Ishikawa (cell line): ENCODE measurements around the gene FEM1B.

ENCODE experiments used
- CEBPB ChIP-seq: IDR thresholded peaks from 2 replicates; pipeline ENCODE4 v1.6.1; 2012
- CREB1 ChIP-seq: IDR thresholded peaks from 2 replicates; pipeline ENCODE4 v1.6.1; 2012; ENCODE audit warnings: low read depth
- EGR1 ChIP-seq: IDR thresholded peaks from 2 replicates; pipeline ENCODE4 v1.6.1; 2012
- EP300 ChIP-seq: IDR thresholded peaks from 2 replicates; pipeline ENCODE4 v1.6.1; 2012; ENCODE audit warnings: borderline replicate concordance
- FOXM1 ChIP-seq: IDR thresholded peaks from 2 replicates; pipeline ENCODE4 v1.6.1; 2012; ENCODE audit warnings: low read depth, borderline replicate concordance
- NFIC ChIP-seq: IDR thresholded peaks from 2 replicates; pipeline ENCODE4 v1.6.1; 2012
- RAD21 ChIP-seq: IDR thresholded peaks from 2 replicates; pipeline ENCODE4 v1.6.1; 2012; ENCODE audit warnings: low read depth
- TAF1 ChIP-seq: IDR thresholded peaks from 2 replicates; pipeline ENCODE4 v1.6.1; 2012; ENCODE audit warnings: low read depth, mild to moderate bottlenecking
- TCF12 ChIP-seq: IDR thresholded peaks from 2 replicates; pipeline ENCODE4 v1.6.1; 2012; ENCODE audit warnings: low read depth
- TEAD4 ChIP-seq: IDR thresholded peaks from 2 replicates; pipeline ENCODE4 v1.6.1; 2012
- YY1 ChIP-seq: IDR thresholded peaks from 2 replicates; pipeline ENCODE4 v1.6.1; 2012; ENCODE audit warnings: low read depth
- ZBTB7A ChIP-seq: IDR thresholded peaks from 2 replicates; pipeline ENCODE4 v1.6.1; 2012; ENCODE audit warnings: low read depth
- TF ChIP-seq, protein P1 (sequence below): IDR thresholded peaks from 2 replicates; pipeline ENCODE4 v1.6.1; 2012; ENCODE audit warnings: low read depth, mild to moderate bottlenecking
- TF ChIP-seq, protein P2 (sequence below): IDR thresholded peaks from 2 replicates; pipeline ENCODE4 v1.6.1; 2012
- TF ChIP-seq, protein P3 (sequence below): IDR thresholded peaks from 2 replicates; pipeline ENCODE4 v1.6.1; 2012

Gene FEM1B

DNA sequence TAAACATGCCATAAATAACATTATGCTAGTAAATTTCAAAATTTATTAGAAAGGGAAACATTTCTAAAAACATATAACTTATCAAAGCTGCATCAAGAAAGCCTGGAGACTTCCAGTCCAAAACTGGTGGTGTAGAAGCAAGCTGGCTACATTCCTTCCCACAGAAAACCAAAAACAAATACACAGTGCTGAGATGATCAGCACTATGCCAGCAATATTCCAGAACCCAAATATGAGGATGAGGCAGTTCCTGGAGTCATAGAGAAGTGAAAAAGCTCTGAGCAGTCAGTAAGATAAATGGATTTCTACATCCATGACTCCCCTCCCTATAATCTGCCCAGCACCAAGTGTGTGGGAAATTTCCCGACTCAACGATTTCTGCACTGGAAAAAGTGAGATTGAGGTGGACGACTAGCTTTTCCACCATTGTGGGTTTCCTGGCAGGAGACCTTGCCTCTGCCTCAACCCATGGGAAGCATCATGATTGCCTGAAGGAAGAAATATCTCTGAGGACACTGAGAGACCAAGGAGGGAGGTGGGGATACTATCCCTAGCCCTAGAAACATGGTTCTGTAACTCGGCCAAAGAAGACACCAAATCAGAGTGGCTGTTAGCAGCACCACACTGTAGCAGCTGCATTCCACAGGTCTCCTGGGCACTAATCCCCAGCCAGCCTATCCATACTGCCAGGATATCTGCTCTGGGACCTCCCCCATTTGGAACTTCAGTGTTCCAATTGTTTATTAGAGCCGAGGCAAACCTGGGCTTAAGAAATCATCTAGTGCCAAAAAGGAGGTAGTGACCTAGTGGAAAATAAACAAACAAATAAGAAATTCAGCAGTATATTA is 36.2 kb upstream of the FEM1B start:
- TF ChIP-seq, protein P1, sequence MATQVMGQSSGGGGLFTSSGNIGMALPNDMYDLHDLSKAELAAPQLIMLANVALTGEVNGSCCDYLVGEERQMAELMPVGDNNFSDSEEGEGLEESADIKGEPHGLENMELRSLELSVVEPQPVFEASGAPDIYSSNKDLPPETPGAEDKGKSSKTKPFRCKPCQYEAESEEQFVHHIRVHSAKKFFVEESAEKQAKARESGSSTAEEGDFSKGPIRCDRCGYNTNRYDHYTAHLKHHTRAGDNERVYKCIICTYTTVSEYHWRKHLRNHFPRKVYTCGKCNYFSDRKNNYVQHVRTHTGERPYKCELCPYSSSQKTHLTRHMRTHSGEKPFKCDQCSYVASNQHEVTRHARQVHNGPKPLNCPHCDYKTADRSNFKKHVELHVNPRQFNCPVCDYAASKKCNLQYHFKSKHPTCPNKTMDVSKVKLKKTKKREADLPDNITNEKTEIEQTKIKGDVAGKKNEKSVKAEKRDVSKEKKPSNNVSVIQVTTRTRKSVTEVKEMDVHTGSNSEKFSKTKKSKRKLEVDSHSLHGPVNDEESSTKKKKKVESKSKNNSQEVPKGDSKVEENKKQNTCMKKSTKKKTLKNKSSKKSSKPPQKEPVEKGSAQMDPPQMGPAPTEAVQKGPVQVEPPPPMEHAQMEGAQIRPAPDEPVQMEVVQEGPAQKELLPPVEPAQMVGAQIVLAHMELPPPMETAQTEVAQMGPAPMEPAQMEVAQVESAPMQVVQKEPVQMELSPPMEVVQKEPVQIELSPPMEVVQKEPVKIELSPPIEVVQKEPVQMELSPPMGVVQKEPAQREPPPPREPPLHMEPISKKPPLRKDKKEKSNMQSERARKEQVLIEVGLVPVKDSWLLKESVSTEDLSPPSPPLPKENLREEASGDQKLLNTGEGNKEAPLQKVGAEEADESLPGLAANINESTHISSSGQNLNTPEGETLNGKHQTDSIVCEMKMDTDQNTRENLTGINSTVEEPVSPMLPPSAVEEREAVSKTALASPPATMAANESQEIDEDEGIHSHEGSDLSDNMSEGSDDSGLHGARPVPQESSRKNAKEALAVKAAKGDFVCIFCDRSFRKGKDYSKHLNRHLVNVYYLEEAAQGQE = no peak
- no peak for TF ChIP-seq FOXM1
- no peak for TF ChIP-seq RAD21
- TF ChIP-seq TCF12 = no peak

DNA sequence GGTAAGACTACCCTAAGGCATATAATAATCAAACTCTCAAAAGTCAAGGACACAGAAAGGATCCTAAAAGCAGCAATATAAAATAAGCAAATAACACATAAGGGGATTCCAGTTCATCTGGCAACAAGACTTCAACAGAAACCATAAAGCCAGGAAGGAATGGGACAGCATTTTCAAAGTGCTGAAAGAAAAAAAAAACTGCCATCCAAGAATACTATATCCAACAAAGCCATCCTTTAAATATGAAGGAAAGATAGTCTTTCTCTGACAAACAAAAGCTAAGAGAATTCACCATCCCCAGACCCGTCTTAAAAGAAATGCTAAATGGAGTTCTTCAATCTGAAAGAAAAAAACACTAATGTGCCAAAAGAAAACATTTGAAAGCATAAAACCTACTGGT is 33.3 kb upstream of the FEM1B start:
- TF ChIP-seq TAF1 (no peak), TCF12 (no peak), NFIC (no peak), TEAD4 (no peak), FOXM1 (no peak), RAD21 (no peak)
- TF ChIP-seq, protein P2, sequence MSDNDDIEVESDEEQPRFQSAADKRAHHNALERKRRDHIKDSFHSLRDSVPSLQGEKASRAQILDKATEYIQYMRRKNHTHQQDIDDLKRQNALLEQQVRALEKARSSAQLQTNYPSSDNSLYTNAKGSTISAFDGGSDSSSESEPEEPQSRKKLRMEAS = no peak
- TF ChIP-seq, protein P1 = no peak

DNA sequence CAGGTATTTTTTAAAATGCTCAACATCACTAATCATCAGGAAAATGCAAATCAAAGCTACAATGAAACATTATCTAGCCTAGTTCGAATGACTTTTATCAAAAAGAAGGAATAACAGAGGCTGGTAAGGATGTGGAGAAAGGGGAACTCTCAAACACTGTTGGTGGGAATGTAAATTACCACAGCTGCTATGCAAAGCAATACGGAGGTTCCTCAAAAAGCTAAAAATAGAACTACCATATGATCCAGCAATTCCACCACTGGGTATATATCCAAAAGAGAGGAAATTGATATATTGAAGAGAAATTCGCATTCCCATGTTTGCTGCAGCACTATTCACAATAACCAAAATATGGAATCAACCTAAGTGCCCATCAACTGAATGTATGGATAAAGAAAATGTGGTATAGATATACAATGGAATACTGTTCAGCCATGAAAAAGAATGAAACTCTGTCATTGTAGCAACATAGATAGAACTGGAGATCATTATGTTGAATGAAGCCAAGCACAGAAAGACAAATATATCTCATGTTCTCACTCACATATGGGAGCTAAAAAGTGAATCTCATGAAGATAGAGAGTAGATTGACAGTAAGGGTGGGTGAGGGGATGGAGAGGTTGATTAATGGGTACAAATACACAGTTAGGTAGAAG is 28.4 kb upstream of the FEM1B start:
- TF ChIP-seq CREB1 (no peak), YY1 (no peak), CEBPB (no peak), ZBTB7A (no peak), TAF1 (no peak), TCF12 (no peak), RAD21 (no peak), FOXM1 (no peak), NFIC (no peak), EP300 (no peak), TEAD4 (no peak), EGR1 (no peak)
- TF ChIP-seq, protein P2 = no peak
- TF ChIP-seq, protein P3, sequence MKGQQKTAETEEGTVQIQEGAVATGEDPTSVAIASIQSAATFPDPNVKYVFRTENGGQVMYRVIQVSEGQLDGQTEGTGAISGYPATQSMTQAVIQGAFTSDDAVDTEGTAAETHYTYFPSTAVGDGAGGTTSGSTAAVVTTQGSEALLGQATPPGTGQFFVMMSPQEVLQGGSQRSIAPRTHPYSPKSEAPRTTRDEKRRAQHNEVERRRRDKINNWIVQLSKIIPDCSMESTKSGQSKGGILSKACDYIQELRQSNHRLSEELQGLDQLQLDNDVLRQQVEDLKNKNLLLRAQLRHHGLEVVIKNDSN = no peak
- TF ChIP-seq, protein P1 = no peak

DNA sequence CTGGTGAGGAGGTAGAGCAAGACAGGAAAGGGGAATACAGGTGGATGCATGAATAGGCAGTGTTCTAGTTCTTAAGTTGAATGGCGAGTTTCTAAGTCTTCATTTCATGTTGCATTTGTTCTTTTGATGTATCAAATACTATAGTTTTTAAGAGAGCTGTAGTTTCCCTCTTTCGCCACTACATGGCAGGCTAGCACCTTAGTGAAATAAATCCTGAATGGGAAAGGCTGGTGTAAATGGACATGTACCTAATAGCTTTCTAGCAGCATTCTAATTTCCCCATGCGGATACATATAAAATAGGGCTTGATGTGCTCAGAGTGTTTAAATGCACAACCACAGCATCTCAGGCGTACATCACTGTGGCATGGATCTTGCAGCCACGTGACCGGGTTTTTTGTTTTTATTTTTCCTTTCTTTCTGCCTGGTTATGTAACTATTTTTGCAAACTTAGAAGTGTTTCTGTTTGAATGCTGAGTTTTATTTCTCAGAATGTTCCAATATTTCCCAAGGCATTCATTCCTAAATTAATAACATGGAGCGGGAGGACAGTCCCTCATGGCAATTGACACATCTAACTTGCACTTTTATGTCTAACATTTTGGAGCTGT is 24.5 kb upstream of the FEM1B start:
- peak; percentile 84 for TF ChIP-seq RAD21
- TF ChIP-seq CREB1 = no peak
- TF ChIP-seq, protein P1 = no peak
- TF ChIP-seq FOXM1 = no peak
- no peak for TF ChIP-seq YY1
- TF ChIP-seq NFIC = no peak
- no peak for TF ChIP-seq TAF1
